GM10248 (cell line): ENCODE results near the gene AQP12B.

Experiments
- CTCF ChIA-PET: fragments of 300-600 bp; sonication (Branson Sonifier 250); formaldehyde crosslinking; extraction: SDS; loops from one replicate; lab custom pipeline; 2021; ENCODE audit warnings: antibody characterized with exemption; lab: Yijun Ruan, JAX
- POLR2A ChIA-PET: fragments of 350-650 bp; sonication (Branson Sonifier 250); formaldehyde crosslinking; extraction: SDS; loops from one replicate; lab custom pipeline; 2020; ENCODE audit warnings: antibody characterized with exemption; lab: Yijun Ruan, JAX
- DNase-seq: peaks from one replicate; pipeline ENCODE4 v3.0.0; 2012; ENCODE audit errors: extremely low spot score
- TF ChIP-seq, protein P1 (sequence below): IDR thresholded peaks from 2 replicates; pipeline ENCODE4 v1.5.1; 2012; ENCODE audit warnings: mild to moderate bottlenecking, low read depth; ENCODE audit errors: extremely low read depth, missing control alignments, control extremely low read depth

The AQP12B gene

DNA sequence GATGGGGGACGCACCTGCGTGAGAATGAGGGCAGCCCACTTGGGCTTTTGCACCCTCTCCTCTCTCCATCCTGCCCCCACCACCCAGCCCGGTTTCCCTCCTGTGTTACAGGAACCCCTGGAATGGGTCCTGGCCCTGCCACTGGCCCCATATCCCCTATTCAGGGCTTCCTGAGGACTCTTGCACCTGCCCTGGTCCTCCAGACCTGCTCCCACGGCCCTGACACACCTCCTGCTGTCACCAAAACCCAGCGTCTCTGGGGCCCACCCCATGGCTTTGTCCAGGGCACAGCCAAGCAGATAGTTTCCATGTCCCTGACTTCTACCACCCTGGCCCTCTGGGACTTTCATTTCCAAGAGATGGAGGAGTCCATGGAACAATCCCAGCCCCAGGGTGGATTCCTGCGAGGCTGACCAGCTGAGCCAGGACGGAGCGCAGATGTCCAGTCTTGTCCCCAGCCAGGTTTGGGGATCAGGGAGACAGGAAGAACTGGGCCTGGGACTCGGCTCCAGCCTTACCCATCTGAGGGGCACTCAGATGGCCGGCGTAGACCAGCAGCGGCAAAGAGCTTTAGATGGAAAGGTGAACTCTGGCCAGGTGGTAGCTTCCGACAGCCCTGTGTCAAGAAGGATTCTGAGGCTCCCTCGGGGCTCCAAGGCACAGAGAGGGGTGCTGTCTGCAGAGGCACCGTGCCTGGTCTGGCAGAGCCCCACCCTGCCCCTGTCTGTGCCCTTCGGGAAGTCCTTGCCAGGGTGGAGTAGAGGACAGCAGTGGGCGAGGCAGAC lies 45.4 kb downstream of the AQP12B start:
- ChIA-PET CTCF (no interaction called here), POLR2A (no interaction called here)
- DNase-seq: no peak
- TF ChIP-seq, protein P1, sequence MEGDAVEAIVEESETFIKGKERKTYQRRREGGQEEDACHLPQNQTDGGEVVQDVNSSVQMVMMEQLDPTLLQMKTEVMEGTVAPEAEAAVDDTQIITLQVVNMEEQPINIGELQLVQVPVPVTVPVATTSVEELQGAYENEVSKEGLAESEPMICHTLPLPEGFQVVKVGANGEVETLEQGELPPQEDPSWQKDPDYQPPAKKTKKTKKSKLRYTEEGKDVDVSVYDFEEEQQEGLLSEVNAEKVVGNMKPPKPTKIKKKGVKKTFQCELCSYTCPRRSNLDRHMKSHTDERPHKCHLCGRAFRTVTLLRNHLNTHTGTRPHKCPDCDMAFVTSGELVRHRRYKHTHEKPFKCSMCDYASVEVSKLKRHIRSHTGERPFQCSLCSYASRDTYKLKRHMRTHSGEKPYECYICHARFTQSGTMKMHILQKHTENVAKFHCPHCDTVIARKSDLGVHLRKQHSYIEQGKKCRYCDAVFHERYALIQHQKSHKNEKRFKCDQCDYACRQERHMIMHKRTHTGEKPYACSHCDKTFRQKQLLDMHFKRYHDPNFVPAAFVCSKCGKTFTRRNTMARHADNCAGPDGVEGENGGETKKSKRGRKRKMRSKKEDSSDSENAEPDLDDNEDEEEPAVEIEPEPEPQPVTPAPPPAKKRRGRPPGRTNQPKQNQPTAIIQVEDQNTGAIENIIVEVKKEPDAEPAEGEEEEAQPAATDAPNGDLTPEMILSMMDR: no peak

DNA sequence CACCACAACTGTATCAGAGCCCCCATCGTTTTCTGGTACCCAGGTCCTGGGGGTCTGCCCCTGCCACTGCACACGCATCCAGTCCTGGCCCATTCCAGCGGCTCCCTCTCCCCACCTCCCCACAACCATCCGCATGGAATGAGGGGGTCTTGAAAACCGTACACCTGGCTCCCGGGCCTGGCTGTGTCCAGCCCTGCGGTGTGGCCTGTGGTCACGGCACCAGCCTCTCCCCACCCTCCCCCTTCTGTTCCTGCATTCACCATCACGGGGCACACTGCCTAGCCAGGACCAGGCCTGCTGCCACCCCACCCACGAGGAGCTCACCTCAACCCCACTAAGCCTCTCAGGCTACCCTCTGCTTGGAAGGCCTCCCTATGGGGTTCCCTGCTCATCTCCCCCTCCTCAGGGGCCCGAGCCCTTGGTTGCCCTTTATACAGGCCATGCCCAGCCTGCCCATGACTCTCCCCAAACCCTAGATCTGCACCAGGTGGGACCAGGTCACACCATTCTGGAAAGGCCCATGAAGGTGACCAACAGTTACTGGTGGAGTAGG lies 46.0 kb downstream of the AQP12B start:
- CTCF ChIA-PET: no interaction called here
- TF ChIP-seq, protein P1: no peak
- no peak for DNase-seq
- POLR2A ChIA-PET: no interaction called here

DNA sequence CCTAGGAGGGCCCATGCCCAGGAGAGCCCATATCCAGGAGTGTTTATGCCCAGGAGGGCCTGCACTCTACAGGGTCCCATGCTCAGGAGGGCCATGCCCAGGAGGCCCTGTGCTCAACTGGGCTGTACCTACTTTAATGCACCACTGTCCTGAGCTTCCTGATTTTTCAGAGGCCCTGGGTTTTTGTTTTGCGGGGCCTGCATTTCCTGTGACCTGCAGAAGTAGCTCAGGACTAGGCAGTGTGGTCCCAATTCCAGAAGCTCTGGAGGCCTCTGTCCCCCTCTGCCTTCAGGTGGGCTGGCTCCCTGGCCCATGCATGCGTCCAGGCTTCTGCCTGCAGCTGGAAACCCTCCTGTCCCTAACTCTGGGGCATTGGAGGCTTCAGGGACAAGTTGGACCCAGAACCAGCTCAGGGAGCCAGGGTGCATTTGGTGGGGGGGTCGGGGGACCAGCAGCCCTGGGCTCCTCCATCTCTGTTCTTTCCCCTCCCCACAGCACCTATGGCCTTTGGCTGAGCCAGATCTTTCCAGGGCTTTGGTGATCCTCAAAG lies 46.6 kb downstream of the AQP12B start:
- TF ChIP-seq, protein P1: no peak
- POLR2A ChIA-PET: no interaction called here
- no peak for DNase-seq
- CTCF ChIA-PET: no interaction called here

DNA sequence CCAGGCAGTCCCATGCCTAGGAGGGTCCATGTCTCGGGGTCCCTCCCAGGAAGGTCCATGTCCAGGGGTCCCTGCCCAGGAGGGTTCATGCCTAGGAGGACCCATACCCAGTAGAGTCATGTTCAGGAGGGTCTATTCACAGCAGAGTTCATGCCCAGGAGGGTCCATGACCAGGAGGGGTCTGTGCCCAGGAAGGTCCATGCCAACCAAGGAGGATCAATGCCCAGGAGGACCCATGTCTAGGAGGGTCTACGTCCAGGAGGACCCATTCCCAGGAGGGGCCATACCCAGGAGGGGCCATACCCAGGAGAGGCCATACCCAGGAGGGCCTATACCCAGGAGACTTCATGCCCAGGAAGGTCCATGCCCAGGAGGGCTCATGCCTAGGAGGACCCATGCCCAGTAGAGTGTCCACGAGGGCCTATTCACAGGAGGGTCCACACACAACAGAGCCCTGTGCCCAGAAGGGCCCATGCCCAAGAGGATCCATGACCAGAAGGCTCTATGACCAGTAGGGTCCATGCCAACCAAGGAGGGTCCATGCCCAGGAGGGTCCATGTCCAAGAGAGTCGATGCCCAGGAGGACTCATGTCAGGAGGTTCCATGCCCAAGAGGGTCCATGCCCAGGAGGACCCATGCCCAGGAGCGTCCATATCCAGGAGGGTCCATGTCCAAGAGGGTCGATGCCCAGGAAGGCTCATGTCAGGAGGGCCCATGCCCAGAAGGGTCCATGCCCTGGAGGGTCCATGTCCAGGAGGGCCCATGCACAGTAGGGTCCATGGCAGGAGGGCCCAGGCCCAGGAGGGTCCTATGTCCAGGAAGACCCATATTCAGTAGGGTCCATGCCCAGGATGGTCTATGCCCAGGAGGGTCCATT lies 47.3 kb downstream of the AQP12B start:
- TF ChIP-seq, protein P1: no peak
- DNase-seq: no peak
- CTCF ChIA-PET: no interaction called here
- POLR2A ChIA-PET: no interaction called here

DNA sequence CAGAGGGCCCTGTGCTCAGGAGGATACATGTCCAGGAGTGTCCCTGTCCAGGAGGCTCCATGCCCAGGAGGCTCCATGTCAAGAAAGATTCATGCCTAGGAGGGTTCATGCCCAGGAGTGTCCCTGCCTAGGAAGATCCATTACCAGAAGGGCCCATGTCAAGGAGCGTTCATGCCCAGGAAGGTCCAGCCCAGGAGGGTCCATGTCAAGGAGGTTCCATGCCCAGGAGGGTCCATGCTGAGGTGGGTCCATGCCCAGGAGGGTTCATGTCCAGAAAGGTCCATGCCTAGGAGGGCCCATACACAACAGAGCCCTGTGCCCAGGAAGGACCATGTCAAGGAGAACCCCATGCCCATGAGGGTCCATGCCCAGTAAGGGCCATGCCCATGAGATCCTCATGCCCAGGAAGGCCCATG lies 50.4 kb downstream of the AQP12B start:
- no peak for DNase-seq
- POLR2A ChIA-PET: no interaction called here
- TF ChIP-seq, protein P1: no peak
- CTCF ChIA-PET: no interaction called here
